NT2/D1 (cell line): ENCODE data around the gene IRF2BPL.

ENCODE experiments used
- DNase-seq: peaks from one replicate; pipeline ENCODE4 v3.0.0-alpha.2; 2011; ENCODE audit warnings: low read depth, low spot score
- H3K27me3 ChIP-seq: 2 replicates; pipeline ENCODE4 v1.6.0; 2011; ENCODE audit warnings: mild to moderate bottlenecking; ENCODE audit not compliant: insufficient read length, insufficient read depth
- H3K36me3 ChIP-seq: 2 replicates; pipeline ENCODE4 v1.6.1; 2011; ENCODE audit warnings: mild to moderate bottlenecking, low read length, mixed read lengths; ENCODE audit not compliant: insufficient read depth, insufficient read length
- H3K4me1 ChIP-seq: 2 replicates; pipeline ENCODE4 v1.5.1; 2011; ENCODE audit not compliant: insufficient read depth, insufficient read length
- H3K4me3 ChIP-seq: 2 replicates; pipeline ENCODE4 v1.5.1; 2011; ENCODE audit warnings: low read depth; ENCODE audit not compliant: insufficient read length
- H3K9ac ChIP-seq: 2 replicates; pipeline ENCODE4 v1.6.0; 2011; ENCODE audit warnings: low read depth; ENCODE audit not compliant: insufficient read length
- H3K9me3 ChIP-seq: 2 replicates; pipeline ENCODE4 v1.5.1; 2011; ENCODE audit warnings: mild to moderate bottlenecking, low read length; ENCODE audit not compliant: insufficient read depth
- SUZ12 ChIP-seq: IDR thresholded peaks from 2 replicates; pipeline ENCODE4 v1.6.1; 2011; ENCODE audit not compliant: insufficient read length, insufficient read depth; ENCODE audit errors: extremely low read depth
- YY1 ChIP-seq: IDR thresholded peaks from 2 replicates; pipeline ENCODE4 v1.6.1; 2011; ENCODE audit not compliant: insufficient read length, insufficient read depth
- ZNF274 ChIP-seq: IDR thresholded peaks from 2 replicates; pipeline ENCODE4 v1.6.1; 2011; ENCODE audit warnings: mild to moderate bottlenecking, low read depth, low read length

The IRF2BPL gene

DNA sequence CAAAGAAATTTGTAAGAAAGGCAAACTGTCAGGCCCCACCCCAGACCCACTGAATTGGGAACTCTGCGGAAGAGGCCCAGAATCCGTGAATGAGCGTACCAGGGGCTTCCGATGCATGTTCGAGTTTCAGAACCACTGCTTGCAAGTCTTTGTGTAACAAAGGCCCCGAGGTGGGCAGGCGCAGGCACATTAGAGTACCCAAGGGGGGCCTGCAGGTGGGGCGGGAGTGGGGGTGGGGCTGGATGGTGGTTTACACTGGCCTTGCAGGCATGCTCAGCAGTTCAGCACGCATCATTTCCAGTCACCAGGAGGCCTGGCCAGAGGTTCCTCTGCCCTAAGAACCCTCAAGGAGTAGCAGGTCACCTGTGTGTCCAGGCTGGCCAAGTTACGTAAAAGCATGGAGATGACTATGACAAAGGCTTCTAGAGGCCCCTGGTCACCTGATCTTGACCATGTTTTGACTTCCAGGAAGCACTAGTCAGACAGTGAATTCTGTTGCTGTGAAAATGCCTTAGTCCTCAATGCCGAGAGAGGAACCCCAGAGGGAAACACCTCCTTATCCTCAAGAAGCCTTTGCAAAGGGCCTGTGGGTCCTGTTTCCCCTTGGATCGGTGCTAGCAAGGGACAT lies 33.2 kb upstream of the IRF2BPL start:
- DNase-seq, result no peak
- no peaks in the 10 kb centered on the region for H3K36me3 ChIP-seq
- peaks cover 9% of the 10 kb centered on the region for H3K4me1 ChIP-seq
- H3K9ac ChIP-seq, result no peak overlapping the region
- H3K4me3 ChIP-seq, result no peak overlapping the region
- TF ChIP-seq YY1 (no peak), ZNF274 (no peak), SUZ12 (no peak)
- no peaks in the 10 kb centered on the region for H3K27me3 ChIP-seq
- H3K9me3 ChIP-seq, result no peaks in the 10 kb centered on the region

DNA sequence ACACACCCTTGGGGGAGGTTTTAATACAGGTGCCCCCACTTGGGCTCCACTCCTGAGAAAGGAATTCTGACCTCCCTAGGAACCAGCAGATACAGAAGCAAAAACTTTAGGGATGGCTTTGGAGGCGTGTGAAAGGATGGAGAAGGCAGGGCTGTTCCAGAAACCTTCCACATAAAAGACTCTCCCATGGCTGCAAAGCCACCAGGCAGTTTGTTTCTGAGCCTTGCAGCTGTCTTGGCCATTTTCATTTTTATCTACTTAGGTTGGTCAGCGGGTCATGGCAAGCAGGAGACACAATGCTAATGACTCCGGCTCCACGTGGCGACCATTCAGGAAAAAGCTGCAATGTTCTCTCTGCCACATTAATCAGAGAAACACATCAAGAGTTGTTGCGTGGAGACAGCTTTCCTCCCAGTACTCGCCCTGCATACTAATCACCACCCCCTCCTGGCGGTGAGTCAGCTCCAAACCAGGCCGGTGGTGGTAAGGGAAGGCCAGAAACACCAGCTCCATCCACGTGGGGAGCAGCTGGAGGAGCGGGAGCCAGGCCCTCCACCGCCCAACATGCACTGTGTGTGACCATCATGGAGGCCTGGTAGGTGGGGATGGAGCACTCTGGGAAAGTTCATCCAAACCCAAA lies 30.9 kb upstream of the IRF2BPL start:
- TF ChIP-seq YY1, result no peak
- TF ChIP-seq SUZ12, result no peak
- no peak for TF ChIP-seq ZNF274
- DNase-seq, result no peak
- H3K4me3 ChIP-seq, result no peak overlapping the region
- H3K9ac ChIP-seq, result peak overlapping the region; percentile 51
- H3K27me3 ChIP-seq, result no peaks in the 10 kb centered on the region
- no peaks in the 10 kb centered on the region for H3K36me3 ChIP-seq
- peaks cover 9% of the 10 kb centered on the region for H3K4me1 ChIP-seq
- peaks cover 6% of the 10 kb centered on the region; the same call in 1 of the 2 replicates for H3K9me3 ChIP-seq

DNA sequence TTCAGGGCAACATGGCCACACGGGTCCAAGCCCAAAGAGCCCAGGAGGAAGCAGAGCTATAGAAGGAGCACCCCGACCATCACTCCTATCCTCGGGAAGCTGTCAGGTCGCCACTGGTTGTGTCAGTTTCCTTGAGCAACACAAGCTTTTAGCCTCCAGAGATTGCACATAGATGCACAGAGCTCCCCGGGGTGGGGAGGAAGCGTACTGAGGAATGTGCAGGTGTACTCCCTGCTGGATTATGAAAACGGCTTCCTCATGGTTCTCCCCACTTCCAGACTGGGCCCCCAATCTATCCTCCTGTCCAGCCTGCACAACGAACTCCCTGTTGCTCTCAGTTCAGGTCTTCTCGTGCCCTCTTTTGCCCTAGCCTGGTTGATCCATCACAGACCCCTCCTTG lies 30.3 kb upstream of the IRF2BPL start:
- H3K4me3 ChIP-seq, result no peak overlapping the region
- peaks cover 9% of the 10 kb centered on the region for H3K4me1 ChIP-seq
- TF ChIP-seq SUZ12 (no peak), YY1 (no peak), ZNF274 (no peak)
- H3K9me3 ChIP-seq, result peaks cover 6% of the 10 kb centered on the region; the same call in 1 of the 2 replicates
- no peaks in the 10 kb centered on the region for H3K27me3 ChIP-seq
- H3K9ac ChIP-seq, result no peak overlapping the region
- DNase-seq, result no peak
- H3K36me3 ChIP-seq, result no peaks in the 10 kb centered on the region

DNA sequence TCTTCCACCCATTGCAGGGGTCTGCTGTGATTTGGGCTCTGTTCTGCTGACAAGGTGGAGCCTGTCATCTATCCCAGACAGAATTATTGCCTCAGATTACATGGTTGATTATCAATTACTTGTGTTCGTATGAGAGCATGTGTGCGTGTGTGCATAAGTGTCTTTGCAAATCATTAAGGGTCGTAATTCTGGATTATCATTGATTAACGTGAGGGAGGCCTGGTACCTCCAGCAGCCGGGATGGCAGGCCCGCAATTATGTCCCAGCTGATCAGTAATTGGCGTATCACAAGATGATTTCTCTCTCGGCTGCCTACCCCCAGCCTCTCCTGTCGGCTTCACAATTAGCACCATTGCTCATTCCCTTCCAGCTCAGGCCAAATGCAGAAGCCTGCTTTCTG lies 29.6 kb upstream of the IRF2BPL start:
- Histone ChIP-seq H3K27me3 (no peaks in the 10 kb centered on the region), H3K9ac (no peak overlapping the region), H3K9me3 (peaks cover 6% of the 10 kb centered on the region; the same call in 1 of the 2 replicates), H3K4me1 (peaks cover 9% of the 10 kb centered on the region), H3K36me3 (no peaks in the 10 kb centered on the region), H3K4me3 (no peak overlapping the region)
- no peak for TF ChIP-seq SUZ12
- no peak for TF ChIP-seq YY1
- TF ChIP-seq ZNF274, result no peak
- DNase-seq, result no peak

DNA sequence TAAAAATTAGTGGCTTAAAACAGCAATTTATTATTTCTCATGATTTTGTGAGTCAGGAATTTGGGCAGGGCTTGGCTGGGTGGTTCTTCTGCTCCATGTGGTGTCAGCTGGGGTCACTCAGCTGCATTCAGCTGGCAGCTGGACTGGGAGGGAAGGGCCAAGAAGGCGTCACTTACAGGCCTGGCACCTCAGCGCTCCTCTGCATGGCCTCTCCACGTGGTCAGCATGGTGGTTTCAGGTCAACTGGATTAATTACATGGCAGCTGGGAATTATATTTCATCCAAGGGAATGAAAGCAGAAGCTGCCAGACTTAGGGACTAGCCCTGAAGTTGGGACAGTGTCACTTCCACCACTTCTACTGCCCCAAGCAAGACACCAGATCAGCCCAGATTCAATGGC lies 27.5 kb upstream of the IRF2BPL start:
- H3K9me3 ChIP-seq, result peaks cover 6% of the 10 kb centered on the region; the same call in 1 of the 2 replicates
- no peak overlapping the region for H3K4me3 ChIP-seq
- no peak for DNase-seq
- no peaks in the 10 kb centered on the region for H3K36me3 ChIP-seq
- H3K9ac ChIP-seq, result no peak overlapping the region
- H3K4me1 ChIP-seq, result peaks cover 12% of the 10 kb centered on the region
- H3K27me3 ChIP-seq, result no peaks in the 10 kb centered on the region
- no peak for TF ChIP-seq ZNF274

DNA sequence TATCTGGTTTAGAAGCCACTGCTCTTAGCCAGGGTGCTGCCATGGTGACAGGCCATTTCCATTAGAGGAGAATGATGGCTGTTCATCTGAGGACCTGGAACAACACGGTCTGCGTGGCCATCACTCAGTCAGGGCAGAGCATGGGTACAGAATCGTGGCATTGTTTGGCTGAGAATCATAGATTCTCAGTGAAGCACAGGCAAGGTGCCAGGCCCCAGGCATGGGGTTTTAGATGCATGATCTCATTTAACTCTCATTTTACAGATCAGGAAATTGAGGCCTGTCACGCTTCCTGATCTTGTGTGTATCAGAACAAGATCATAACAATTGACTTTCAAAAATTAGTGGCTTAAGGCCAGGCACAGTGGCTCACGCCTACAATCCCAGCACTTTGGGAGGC lies 26.8 kb upstream of the IRF2BPL start:
- Histone ChIP-seq H3K9me3 (peaks cover 6% of the 10 kb centered on the region; the same call in 1 of the 2 replicates), H3K36me3 (no peaks in the 10 kb centered on the region)
- TF ChIP-seq YY1 (no peak), ZNF274 (no peak), SUZ12 (no peak)

DNA sequence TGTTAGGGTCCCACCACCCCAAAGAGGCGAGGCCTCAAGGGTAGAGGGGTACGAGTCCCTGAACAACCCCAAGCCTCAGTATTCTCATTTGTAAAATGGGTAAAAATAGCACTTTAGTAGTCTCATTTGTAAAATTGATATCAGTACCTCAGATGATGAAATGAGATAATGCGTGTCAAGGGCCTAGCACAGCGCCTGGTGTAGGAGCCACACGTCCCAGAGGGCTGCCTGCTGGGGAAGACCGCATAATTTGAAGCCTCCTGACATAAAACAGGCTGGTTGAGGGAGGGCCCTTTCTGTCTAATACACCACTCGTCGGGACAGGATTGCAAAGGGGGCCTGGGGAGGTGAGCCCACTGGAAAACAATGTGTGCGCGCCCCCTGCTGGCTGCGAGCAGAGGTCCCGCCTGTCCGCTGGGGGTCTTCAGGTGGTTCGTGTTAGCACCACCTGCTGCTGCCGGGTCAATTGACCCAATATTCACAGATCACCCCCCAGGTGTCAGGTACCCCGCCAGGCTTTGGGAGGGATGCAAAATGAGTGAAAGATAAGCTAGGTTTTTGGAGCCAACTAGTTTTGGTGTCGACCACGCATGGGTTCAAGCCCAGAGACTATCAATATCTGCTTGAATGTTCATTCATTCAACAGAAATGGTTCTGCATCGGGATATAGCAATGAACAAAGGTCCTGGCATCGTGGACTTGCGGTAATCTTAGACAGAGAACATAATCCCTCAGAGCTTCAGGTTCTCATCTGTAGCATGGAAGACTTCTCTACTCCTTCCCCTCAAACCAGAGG lies 24.7 kb upstream of the IRF2BPL start:
- no peak overlapping the region for H3K4me3 ChIP-seq
- no peak for DNase-seq
- H3K9ac ChIP-seq, result no peak overlapping the region
- no peaks in the 10 kb centered on the region for H3K36me3 ChIP-seq
- H3K9me3 ChIP-seq, result peaks cover 6% of the 10 kb centered on the region; the same call in 1 of the 2 replicates
- H3K4me1 ChIP-seq, result peaks cover 4% of the 10 kb centered on the region
- no peaks in the 10 kb centered on the region for H3K27me3 ChIP-seq
- TF ChIP-seq YY1 (no peak), SUZ12 (no peak), ZNF274 (no peak)

More for the DNA sequence above, 26.8 kb upstream of the IRF2BPL start:
- no peak for DNase-seq
- Histone ChIP-seq H3K9ac (no peak overlapping the region), H3K4me1 (peaks cover 12% of the 10 kb centered on the region), H3K27me3 (no peaks in the 10 kb centered on the region), H3K4me3 (no peak overlapping the region)
